Smooth muscle cell (in vitro differentiated cells): Measurements from ENCODE around the gene DDX3X. TPM values are rescaled to one million over a fixed set of nuclear protein-coding genes. Genes with fewer than 3 reads are reported as not detected.

Experiments used
- DNase-seq: peaks from one replicate; lab custom pipeline; 2025; ENCODE audit not compliant: unreplicated experiment; lab: John Stamatoyannopoulos, UW
- H2AFZ ChIP-seq: fragments of 200-600 bp; sonication (generic); 2 replicates; pipeline ENCODE4 v1.6.0; 2016; ENCODE audit warnings: antibody characterized with exemption, low read depth, mild to moderate bottlenecking
- H3F3A ChIP-seq: fragments of 200-600 bp; sonication (generic); 2 replicates; pipeline ENCODE4 v1.6.0; 2017; ENCODE audit warnings: antibody characterized with exemption, low read depth
- H3K27ac ChIP-seq: fragments of 200-600 bp; sonication (generic); 2 replicates; pipeline ENCODE4 v1.5.1; 2016; ENCODE audit warnings: low read depth, mild to moderate bottlenecking
- H3K27me3 ChIP-seq: fragments of 200-600 bp; sonication (generic); 2 replicates; pipeline ENCODE4 v1.6.1; 2016; ENCODE audit warnings: low read depth, mild to moderate bottlenecking
- H3K36me3 ChIP-seq: fragments of 200-600 bp; sonication (generic); 2 replicates; pipeline ENCODE4 v1.5.1; 2016; ENCODE audit warnings: low read depth
- H3K4me1 ChIP-seq: fragments of 200-600 bp; sonication (generic); 2 replicates; pipeline ENCODE4 v1.5.1; 2016; ENCODE audit warnings: low read depth
- H3K4me2 ChIP-seq: fragments of 200-600 bp; sonication (generic); 2 replicates; pipeline ENCODE4 v1.6.0; 2016; ENCODE audit warnings: mild to moderate bottlenecking
- H3K4me3 ChIP-seq: fragments of 200-600 bp; sonication (generic); 2 replicates; pipeline ENCODE4 v1.5.1; 2016; ENCODE audit warnings: mild to moderate bottlenecking
- H3K79me2 ChIP-seq: fragments of 200-600 bp; sonication (generic); 2 replicates; pipeline ENCODE4 v1.6.0; 2016; ENCODE audit warnings: low read depth, mild to moderate bottlenecking
- H3K9ac ChIP-seq: fragments of 200-600 bp; sonication (generic); 2 replicates; pipeline ENCODE4 v1.6.0; 2016; ENCODE audit warnings: low read depth
- H3K9me3 ChIP-seq: fragments of 200-600 bp; sonication (generic); replicated peaks from 2 replicates; pipeline ENCODE4 v1.5.1; 2016; ENCODE audit warnings: low read depth
- H4K20me1 ChIP-seq: fragments of 200-600 bp; sonication (generic); 2 replicates; pipeline ENCODE4 v1.6.0; 2016; ENCODE audit warnings: low read depth
- WGBS: methylation state at CpG from one replicate; pipeline ENCODE4 v1.1.7; 2016; ENCODE audit warnings: low lambda C conversion rate; 5-methylcytosine and 5-hydroxymethylcytosine counted together
- polyA plus RNA-seq: library from polyadenylated mRNA; unstranded; fragments of >200 nt; fragmentation: Nextera tagmentation; extraction: Ambion mirVana; gene quantifications from 2 replicates; pipeline ENCODE4 v1.2.1, GENCODE V29; 2016
- total RNA-seq: library from RNA; depleted of rRNA; stranded (reverse); fragments of >200 nt; gene quantifications from 2 replicates; pipeline ENCODE4 v1.2.3, GENCODE V29; 2014
- TF ChIP-seq, protein P1 (sequence below): fragments of 200-600 bp; sonication (generic); IDR thresholded peaks from 2 replicates; pipeline ENCODE4 v1.5.1; 2017; ENCODE audit warnings: borderline replicate concordance, mild to moderate bottlenecking, antibody characterized with exemption; ENCODE audit not compliant: insufficient read depth, poor library complexity, severe bottlenecking

DDX3X gene
- total and polyA plus RNA-seq, 2 experiments from 2014 or later, result 104 to 241 TPM

DNA sequence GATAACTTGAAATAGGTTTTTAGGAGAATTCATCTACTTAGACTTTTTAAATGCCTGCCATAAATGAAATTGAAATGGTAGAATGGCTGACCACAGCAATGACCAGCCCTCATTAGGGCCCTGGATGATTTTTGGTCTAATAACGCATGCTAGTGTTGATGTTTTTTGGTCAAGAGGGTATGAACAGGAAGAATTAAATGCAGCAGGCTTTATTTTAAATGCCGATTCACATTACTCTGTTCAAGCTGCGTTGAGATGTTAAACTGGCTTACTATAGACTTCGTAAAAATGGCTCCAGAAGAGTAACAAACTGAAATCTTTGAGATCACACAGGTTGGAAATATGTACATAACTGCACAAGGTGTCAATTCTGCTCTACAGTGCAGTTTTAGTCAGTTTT lies 14.6 kb downstream of the DDX3X start:
- no peak overlapping the region for H3K27ac ChIP-seq
- no peak overlapping the region for H3K9ac ChIP-seq

DNA sequence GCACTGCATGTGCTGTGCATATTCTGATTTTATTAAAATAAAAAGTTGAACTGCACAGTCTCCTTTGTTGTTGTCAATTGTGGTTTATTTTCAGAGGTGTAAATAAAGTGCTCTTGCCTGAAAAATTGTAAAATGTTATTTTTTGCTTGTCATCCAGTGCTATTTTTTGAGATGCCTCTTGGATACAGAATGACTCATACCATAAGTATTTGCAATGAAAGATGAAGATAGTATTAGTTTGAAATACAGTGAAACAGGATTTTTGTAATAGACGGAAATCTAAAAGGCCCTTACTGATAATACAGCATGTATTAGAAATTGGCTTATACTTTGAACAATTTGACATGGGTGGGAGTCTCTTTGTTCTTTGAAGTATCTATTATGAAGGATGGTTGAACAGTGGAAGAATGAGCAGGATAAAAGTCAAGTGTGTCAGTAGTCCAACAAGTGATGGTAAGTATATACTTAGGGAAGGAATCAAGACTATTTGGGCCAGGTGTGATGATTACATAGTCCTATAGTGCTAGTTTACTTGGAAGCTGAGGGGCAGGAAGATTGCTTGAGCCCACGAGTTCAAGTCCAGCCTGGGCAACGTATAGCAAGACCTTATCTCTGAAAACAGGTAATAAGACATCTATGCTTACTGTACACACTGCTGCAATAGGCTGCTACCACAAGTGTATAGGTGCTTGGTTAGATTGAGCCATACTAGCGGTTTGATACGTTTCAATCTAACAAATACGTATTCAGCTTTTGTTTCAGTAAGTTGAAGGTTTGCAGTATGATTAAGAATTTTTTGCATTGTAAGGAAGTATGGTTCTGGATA lies 16.4 kb downstream of the DDX3X start:
- DNase-seq, result no peak
- WGBS, result 73% methylated on average over 6 of the region's 6 CpGs
- no peak overlapping the region for H3K4me2 ChIP-seq
- H4K20me1 ChIP-seq, result peaks cover 56% of the 10 kb centered on the region
- H3K9ac ChIP-seq, result no peak overlapping the region
- no peak overlapping the region for H2AFZ ChIP-seq
- H3K79me2 ChIP-seq, result no peaks in the 10 kb centered on the region
- TF ChIP-seq, protein P1, sequence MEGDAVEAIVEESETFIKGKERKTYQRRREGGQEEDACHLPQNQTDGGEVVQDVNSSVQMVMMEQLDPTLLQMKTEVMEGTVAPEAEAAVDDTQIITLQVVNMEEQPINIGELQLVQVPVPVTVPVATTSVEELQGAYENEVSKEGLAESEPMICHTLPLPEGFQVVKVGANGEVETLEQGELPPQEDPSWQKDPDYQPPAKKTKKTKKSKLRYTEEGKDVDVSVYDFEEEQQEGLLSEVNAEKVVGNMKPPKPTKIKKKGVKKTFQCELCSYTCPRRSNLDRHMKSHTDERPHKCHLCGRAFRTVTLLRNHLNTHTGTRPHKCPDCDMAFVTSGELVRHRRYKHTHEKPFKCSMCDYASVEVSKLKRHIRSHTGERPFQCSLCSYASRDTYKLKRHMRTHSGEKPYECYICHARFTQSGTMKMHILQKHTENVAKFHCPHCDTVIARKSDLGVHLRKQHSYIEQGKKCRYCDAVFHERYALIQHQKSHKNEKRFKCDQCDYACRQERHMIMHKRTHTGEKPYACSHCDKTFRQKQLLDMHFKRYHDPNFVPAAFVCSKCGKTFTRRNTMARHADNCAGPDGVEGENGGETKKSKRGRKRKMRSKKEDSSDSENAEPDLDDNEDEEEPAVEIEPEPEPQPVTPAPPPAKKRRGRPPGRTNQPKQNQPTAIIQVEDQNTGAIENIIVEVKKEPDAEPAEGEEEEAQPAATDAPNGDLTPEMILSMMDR, result no peak
- no peaks in the 10 kb centered on the region for H3K27me3 ChIP-seq
- H3K27ac ChIP-seq, result no peak overlapping the region
- H3K4me3 ChIP-seq, result no peak overlapping the region
- no peaks in the 10 kb centered on the region for H3K4me1 ChIP-seq
- no peaks in the 10 kb centered on the region for H3F3A ChIP-seq
- peaks cover 3% of the 10 kb centered on the region for H3K36me3 ChIP-seq
- no peaks in the 10 kb centered on the region for H3K9me3 ChIP-seq

More for the DNA sequence above, 14.6 kb downstream of the DDX3X start:
- no peak overlapping the region for H3K4me3 ChIP-seq
- H3K79me2 ChIP-seq, result peaks cover under 1% of the 10 kb centered on the region
- H3K27me3 ChIP-seq, result no peaks in the 10 kb centered on the region
- H4K20me1 ChIP-seq, result peaks cover 74% of the 10 kb centered on the region
- whole genome bisulfite sequencing, result 81% methylated on average over 4 of the region's 4 CpGs
- TF ChIP-seq, protein P1, result no peak
- H3K36me3 ChIP-seq, result peaks cover 11% of the 10 kb centered on the region
- H3K4me1 ChIP-seq, result no peaks in the 10 kb centered on the region
- H3K4me2 ChIP-seq, result no peak overlapping the region
- H3K9me3 ChIP-seq, result no peaks in the 10 kb centered on the region
- H2AFZ ChIP-seq, result no peak overlapping the region
- H3F3A ChIP-seq, result no peaks in the 10 kb centered on the region
- no peak for DNase-seq

DNA sequence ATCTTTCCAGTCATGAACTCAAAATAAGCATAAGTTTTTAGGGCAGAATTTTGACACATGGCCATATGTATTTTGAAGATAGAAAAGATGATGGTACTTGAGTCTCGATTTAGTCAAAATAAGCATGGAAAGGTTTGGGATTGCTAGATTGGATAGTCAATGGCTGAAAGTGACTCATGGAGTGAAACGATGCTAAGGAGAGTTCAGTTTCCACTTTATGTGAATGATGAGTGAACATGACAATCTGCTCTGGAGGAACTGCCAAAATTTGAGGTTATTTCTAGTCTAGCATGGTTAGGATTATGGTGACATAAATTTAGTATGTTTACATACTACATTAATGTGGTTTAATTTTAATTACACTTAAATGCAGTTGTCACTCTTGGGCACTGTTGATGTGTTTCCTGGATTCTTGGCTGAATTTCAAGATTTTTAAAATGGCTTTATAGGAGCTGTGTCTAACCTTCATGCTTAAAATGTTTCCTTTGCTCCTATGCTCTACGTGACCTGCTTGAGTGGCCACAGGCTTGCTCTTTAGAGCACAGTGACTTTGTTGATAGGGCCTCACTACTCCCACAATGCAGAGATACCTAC lies 17.1 kb downstream of the DDX3X start:
- 80% methylated on average over 3 of the region's 3 CpGs for WGBS
- H3K36me3 ChIP-seq, result peaks cover 3% of the 10 kb centered on the region

More for the DNA sequence above, 17.1 kb downstream of the DDX3X start:
- no peaks in the 10 kb centered on the region for H3K4me1 ChIP-seq
- H3K9me3 ChIP-seq, result no peaks in the 10 kb centered on the region
- H3K9ac ChIP-seq, result no peak overlapping the region
- no peak overlapping the region for H2AFZ ChIP-seq
- DNase-seq, result no peak
- H3K4me2 ChIP-seq, result no peak overlapping the region
- no peaks in the 10 kb centered on the region for H3K79me2 ChIP-seq
- no peaks in the 10 kb centered on the region for H3K27me3 ChIP-seq
- no peaks in the 10 kb centered on the region for H3F3A ChIP-seq
- H3K4me3 ChIP-seq, result no peak overlapping the region
- no peak overlapping the region for H3K27ac ChIP-seq
- H4K20me1 ChIP-seq, result peaks cover 49% of the 10 kb centered on the region
- TF ChIP-seq, protein P1, result no peak
